Measurements from ENCODE around the gene TBL3.
"Not testable (repeated sequence)": the region's sequence is repeated elsewhere in the genome, so short reads cannot be mapped to it uniquely, and the experiment has no call there.

Gene TBL3

DNA sequence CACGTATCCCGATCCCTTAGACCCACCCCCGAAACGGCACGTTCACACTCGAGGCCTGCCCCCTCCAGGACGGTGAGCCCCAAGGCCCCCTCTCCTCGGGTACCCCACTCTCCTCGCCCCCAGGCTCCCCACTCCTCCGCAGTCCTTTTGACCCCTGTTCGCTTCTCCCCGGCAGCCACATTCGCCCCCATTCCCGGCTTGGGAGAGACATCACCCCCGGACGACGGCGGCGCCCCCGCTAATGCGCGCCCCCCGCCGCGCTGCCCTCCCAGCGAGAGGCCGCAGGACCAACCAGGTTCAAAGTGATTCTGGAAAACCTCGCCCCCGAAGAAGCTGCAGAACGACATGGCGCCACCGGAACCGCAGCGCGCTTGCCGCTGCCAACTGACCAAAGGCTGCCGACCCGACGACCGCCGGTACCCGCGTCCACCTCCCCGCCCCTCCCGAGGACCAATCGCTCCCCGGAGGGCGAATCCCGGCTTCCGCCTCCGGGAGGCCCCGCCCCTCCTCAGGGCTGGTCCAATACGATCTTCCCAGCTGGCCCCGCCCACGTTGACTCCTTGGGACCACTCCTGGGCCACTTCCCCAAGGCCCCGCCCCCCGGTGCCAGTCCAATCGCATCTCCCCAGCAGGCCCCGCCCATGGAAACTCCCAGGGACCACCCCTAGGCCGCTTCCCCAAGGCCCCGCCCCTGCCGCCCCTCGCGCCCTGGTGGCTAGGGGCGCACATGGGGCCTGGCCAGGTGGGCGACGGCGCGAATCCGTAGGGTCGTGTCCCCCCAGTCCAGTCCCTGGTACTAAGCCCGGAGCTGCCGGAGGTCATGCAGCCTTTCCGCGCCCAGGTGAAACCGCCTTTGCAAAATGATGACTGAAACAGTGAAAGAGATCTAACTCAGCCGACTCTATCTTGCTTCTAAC lies 28.8 kb upstream of the TBL3 start, which contains the start of gene MSRB1:
Gene MSRB1, minus strand, starts transcription at position 390 of the 917 bp plus-strand sequence. Its CDS starts 43 bp downstream, at position 347.
- in situ Hi-C loops (cut with HindIII; ENCODE audit: low sequenced_read_pairs), result no loop called here

- in situ Hi-C loops (cut with HindIII; ENCODE audit: low sequenced_read_pairs), result no loop called here
These were observed 27.1 kb upstream of the TBL3 start for GRCh38 chr16:1944612-1945199.

DNA sequence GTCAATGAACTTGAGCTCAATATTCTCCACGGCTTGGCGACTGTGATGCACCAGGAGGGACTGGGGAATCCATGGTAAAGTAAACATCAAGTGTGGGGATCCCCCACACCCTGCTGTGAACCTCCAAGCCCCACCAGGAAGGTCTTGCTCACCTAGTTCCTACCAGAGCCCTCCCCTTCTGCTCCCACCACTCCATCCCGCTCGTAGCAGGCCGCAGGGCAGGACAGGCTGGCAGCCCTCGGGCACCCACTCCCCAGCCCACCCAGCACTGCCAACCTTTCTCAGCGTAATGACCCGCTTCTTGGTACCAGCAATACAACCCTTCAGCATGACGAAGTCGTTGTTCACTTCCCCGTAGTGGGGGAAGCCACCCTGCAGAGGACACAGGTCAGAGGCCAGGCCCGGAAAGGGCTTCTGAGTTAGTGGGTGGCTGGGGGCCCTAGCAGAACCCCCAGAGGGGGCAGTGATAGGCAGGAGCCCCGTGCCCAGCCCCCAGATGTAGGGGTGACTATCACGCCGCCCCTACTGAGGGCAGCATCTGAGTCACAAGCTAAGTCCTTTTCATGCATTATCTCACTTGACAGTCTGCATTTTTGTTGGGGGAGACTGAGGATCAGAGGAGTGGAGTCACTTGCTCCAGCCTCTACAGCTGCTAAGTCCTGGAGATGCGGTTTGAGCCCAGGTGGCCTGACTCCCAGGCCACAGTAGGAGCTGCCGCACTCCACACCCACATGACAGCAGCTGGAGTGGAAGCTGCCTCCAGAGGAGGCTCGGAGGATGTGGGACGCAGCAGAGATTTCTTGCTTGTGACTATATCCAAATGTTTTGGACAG lies 26.1 kb upstream of the TBL3 start:
- in situ Hi-C loops (cut with HindIII; ENCODE audit: low sequenced_read_pairs), result no loop called here

GRCh38 chr16:1946495-1947368 lies 25.1 kb upstream of the TBL3 start:
- in situ Hi-C loops (cut with HindIII; ENCODE audit: low sequenced_read_pairs), result no loop called here

GRCh38 chr16:1947369-1947670 lies 24.5 kb upstream of the TBL3 start:
- in situ Hi-C loops (cut with HindIII; ENCODE audit: low sequenced_read_pairs), result no loop called here

DNA sequence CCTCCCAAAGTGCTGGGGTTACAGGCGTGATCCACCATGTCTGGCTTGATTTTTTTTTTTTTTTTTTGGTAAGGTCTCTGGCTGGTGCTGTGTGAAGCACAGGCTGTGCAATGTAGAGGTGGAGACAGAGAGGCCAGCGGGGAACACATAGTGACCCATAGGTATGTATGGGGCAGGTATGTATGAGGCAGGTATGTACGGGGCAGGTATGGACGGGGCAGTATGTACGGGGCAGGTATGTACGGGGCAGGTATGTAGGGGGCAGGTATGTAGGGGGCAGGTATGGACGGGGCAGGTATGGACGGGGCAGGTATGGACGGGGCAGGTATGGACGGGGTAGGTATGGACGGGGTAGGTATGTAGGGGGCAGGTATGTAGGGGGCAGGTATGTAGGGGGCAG lies 22.3 kb upstream of the TBL3 start:
- in situ Hi-C loops (cut with HindIII; ENCODE audit: low sequenced_read_pairs), result no loop called here

DNA sequence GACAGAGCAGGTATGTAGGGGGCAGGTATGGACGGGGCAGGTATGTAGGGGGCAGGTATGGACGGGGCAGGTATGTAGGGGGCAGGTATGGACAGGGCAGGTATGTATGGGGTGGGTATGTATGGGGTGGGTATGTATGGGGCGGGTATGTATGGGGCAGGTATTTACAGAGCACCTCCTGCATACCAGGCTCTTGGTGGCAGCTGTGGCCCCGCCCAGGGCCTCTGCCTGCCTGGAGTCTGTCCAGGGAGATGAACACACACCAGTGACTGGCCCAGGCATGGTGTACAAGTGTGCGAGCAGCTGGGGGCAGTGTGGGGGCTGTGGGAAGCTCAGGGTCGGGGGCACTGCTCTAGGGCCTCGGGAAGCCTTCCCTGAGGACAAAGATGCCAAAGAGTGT lies 21.8 kb upstream of the TBL3 start:
- in situ Hi-C loops (cut with HindIII; ENCODE audit: low sequenced_read_pairs), result loop anchor here (10.0 kb wide), 1 partner anchor 215 kb away; no protein-coding TSS in a partner anchor

GRCh38 chr16:1950559-1950958 lies 21.3 kb upstream of the TBL3 start:
- in situ Hi-C loops (cut with HindIII; ENCODE audit: low sequenced_read_pairs), result loop anchor here (10.0 kb wide), 1 partner anchor 214 kb away; no protein-coding TSS in a partner anchor

DNA sequence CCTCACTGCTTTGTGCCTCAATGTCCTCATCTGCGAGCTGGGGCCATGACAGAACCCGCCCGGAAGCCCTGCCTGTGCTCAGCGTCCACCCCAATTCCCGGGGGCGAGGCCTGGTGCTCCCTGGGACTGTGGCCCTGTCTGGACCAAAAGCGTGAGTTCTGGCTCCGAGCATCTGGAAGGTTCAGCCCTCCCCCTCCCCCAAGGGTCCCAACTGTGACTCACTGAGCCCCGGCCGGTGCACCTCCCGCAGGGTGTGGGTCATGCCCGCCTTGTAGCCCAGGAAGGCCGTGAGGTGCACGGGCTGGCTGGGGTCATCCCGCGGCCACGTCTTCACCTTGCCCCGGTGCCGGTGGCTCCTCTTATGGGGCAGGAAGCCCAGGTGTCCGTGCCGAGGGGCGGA lies 18.1 kb upstream of the TBL3 start:
- in situ Hi-C loops (cut with HindIII; ENCODE audit: low sequenced_read_pairs), result loop anchor here (10.0 kb wide), 1 partner anchor 211 kb away; no protein-coding TSS in a partner anchor

DNA sequence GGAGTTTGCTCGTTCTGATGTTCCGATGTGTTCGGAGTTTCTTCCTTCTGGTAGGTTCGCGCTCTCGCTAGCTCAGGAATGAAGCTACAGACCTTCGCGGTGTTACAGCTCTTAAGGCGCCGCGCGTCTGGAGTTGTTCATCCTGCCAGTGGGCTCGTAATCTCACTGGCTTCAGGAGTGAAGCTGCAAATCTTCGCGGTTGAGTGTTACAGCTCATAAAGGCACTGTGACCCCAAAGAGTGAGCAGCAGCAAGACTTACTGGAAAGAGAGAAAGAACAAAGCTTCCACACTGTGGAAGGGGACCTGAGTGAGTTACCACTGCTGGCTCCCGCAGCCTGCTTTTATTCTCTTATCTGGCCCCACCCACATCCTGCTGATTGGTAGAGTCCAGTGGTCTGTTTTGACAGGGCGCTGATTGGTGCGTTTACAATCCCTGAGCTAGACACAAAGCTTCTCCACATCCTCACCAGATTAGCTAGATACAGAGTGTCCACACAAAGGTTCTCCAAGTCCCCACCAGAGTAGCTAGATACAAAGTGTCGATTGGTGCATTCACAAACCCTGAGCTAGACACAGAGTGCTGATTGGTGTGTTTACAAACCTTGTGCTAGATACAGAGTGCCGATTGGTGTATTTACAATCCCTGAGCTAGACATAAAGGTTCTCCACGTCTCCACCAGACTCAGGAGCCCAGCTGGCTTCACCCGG lies 14.3 kb upstream of the TBL3 start:
- in situ Hi-C loops (cut with HindIII; ENCODE audit: low sequenced_read_pairs), result loop anchor here (10.0 kb wide), 1 partner anchor 207 kb away; no protein-coding TSS in a partner anchor

GRCh38 chr16:1958143-1958491 lies 13.7 kb upstream of the TBL3 start:
- in situ Hi-C loops (cut with HindIII; ENCODE audit: low sequenced_read_pairs), result loop anchor here (10.0 kb wide), 1 partner anchor 207 kb away; no protein-coding TSS in a partner anchor

DNA sequence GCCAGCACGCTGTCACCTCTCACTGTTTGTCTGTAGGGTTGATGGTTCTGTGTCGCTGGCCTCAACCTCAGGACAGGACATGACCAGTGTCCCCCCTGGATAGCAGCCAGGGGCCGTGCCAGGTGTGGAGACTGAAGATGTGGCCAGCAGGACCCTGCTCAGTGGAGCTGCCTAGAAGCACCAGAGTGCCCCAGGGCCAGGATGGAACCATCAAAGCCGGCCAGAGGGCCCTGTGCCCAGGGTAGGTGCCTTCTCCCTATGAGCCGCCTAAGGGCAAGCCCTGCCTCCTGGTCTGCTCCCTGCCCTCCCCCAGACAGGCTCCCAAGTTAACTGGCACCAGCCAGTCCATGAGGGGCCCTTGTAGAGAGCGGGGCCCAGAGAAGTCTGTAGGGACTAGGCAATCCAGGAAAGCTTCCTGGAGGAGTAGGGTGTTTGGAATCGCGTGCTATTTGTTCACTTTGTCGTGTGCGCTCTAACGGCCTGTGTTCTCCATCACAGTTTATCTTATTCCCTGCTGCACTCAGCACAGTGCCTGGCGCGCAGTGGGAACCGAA lies 13.1 kb upstream of the TBL3 start:
- in situ Hi-C loops (cut with HindIII; ENCODE audit: low sequenced_read_pairs), result loop anchor here (10.0 kb wide), 1 partner anchor 206 kb away; no protein-coding TSS in a partner anchor

DNA sequence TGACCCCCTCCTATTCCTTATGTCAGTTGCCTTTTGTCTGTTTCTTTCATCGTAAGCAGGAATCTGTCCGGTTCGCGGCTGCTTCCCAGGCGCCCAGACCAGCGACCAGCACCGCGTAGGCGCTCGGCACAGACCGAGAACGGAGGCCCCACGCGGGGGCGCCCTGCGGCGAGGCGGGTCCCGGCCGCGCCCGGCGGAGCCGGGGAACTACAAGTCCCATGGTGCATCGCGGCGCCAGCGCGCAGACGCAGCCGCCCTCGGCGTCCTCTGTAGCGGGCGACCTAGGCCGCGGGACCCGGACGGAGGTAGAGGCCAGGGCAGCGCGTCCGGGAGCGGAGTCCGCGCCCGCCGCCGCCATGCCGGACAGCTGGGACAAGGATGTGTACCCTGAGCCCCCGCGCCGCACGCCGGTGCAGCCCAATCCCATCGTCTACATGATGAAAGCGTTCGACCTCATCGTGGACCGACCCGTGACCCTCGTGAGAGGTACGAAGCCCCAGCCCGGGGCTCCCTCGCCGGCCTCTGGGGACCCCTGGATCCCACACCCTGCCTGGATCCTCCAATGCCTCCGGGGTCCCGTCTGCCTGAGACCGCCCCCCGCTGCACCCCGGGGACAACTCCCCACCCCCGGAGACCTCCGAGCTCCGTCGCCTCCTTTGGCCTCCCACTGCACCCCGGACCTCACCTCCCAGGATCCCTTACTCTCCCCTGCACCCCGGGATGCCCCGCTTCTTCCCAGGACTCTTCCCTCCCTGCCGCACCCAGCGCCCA lies 12.4 kb upstream of the TBL3 start, which contains the start of gene NDUFB10:
Gene NDUFB10, plus strand, starts transcription at position 270 of the 771 bp plus-strand sequence. Its CDS starts 87 bp downstream, at position 357.
- in situ Hi-C loops (cut with HindIII; ENCODE audit: low sequenced_read_pairs), result loop anchor here (10.0 kb wide), 1 partner anchor 205 kb away; no protein-coding TSS in a partner anchor

- in situ Hi-C loops (cut with HindIII; ENCODE audit: low sequenced_read_pairs), result no loop called here
These were observed 10.9 kb upstream of the TBL3 start for GRCh38 chr16:1960665-1961630.

DNA sequence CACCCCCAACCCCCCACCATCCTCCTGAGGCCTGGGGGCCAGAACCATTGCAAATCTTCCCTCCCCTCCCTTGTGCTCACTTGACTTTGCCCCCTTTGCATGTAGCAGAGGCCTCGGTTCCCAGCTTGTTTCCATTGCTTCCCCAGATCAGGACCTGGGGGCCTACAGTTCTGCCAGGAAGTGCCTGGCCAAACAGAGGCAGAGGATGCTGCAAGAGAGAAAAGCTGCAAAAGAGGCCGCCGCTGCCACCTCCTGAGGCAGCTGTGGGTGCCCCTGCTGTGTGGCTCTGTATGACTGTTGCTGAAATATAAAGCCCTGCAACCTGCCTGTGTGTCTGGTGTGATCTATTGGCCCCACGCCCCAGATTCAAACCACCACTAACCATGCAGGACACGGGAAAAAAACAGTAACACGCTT lies 10.2 kb upstream of the TBL3 start:
- in situ Hi-C loops (cut with HindIII; ENCODE audit: low sequenced_read_pairs), result no loop called here

GRCh38 chr16:1962161-1963153 lies 9.4 kb upstream of the TBL3 start:
- in situ Hi-C loops (cut with HindIII; ENCODE audit: low sequenced_read_pairs), result not testable (repeated sequence)
